A172 (cell line): ENCODE results near the gene PTRH2. TPM values are rescaled to one million over a fixed set of nuclear protein-coding genes. Genes with fewer than 3 reads are reported as not detected.

Source experiments
- DNase-seq: peaks from one replicate; pipeline ENCODE4 v3.0.0-alpha.2; 2015; ENCODE audit warnings: low spot score
- total RNA-seq: library from RNA; depleted of rRNA; stranded (reverse); fragments of >200 nt; shearing (Covaris generic); gene quantifications from 2 replicates; pipeline ENCODE4 v1.2.3, GENCODE V29; 2014; rRNA removed

The PTRH2 gene
- total RNA-seq, 1 experiment from 2014 or later = 60.5 TPM

GRCh38 chr17:59669944-59670343 lies 37.3 kb downstream of the PTRH2 start:
- no peak for DNase-seq

GRCh38 chr17:59669411-59669810 lies 37.8 kb downstream of the PTRH2 start:
- DNase-seq = peak; percentile 4

- DNase-seq = peak; percentile 95
Observed at GRCh38 chr17:59668816-59669215, 38.4 kb downstream of the PTRH2 start.

GRCh38 chr17:59666235-59666634 lies 41.0 kb downstream of the PTRH2 start:
- peak; percentile 42 for DNase-seq

- peak; percentile 21 for DNase-seq
Observed at GRCh38 chr17:59656624-59657023, 50.6 kb downstream of the PTRH2 start.

- peak; percentile 26 for DNase-seq
Observed at GRCh38 chr17:59652119-59652518, 55.1 kb downstream of the PTRH2 start.

GRCh38 chr17:59651346-59651745 lies 55.9 kb downstream of the PTRH2 start:
- DNase-seq = peak; percentile 63

GRCh38 chr17:59650642-59651041 lies 56.6 kb downstream of the PTRH2 start:
- no peak for DNase-seq

GRCh38 chr17:59649886-59650285 lies 57.3 kb downstream of the PTRH2 start:
- DNase-seq = no peak

Other genes with a start within 250 kb of the PTRH2 start
- 67.1 and 70.5 TPM in 2 replicates for gene DHX40, start 141.8 kb downstream of the PTRH2 start, total RNA-seq
- gene CLTC, start 87.5 kb downstream of the PTRH2 start, total RNA-seq = 362 and 373 TPM in 2 replicates
- gene VMP1, start 224 bp upstream of the PTRH2 start, total RNA-seq = 345 and 392 TPM in 2 replicates
- gene TUBD1, start 185.5 kb upstream of the PTRH2 start, total RNA-seq = 9.9 and 19.2 TPM in 2 replicates
- gene RPS6KB1, start 185.7 kb upstream of the PTRH2 start, total RNA-seq = 29.1 and 32.7 TPM in 2 replicates